Measurements from ENCODE around the gene ALMS1. TPM values are rescaled to one million over a fixed set of nuclear protein-coding genes. Genes with fewer than 3 reads are reported as not detected.
"Not testable (repeated sequence)": the region's sequence is repeated elsewhere in the genome, so short reads cannot be mapped to it uniquely, and the experiment has no call there.

Gene ALMS1
- total RNA-seq, 1 donor from 2014 or later, result 7.6 TPM

DNA sequence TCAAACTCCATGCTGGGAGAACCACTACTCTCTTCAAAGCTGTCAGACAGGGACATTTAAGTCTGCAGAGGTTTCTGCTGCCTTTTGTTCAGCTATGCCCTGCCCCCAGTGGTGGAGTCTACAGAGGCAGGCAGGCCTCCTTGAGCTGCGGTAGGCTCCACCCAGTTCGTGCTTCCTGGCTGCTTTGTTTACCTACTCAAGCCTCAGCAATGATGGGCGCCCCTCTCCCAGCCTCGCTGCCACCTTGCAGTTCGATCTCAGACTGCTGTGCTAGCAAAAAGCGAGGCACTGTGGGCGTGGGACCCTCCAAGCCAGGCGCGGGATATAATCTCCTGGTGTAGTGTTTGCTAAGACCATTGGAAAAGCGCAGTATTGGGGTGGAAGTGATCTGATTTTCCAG, 262.1 kb downstream of the ALMS1 start:
- ATAC-seq; intact Hi-C loops (cut with micrococcal nuclease); DNase-seq: not testable (repeated sequence)

DNA sequence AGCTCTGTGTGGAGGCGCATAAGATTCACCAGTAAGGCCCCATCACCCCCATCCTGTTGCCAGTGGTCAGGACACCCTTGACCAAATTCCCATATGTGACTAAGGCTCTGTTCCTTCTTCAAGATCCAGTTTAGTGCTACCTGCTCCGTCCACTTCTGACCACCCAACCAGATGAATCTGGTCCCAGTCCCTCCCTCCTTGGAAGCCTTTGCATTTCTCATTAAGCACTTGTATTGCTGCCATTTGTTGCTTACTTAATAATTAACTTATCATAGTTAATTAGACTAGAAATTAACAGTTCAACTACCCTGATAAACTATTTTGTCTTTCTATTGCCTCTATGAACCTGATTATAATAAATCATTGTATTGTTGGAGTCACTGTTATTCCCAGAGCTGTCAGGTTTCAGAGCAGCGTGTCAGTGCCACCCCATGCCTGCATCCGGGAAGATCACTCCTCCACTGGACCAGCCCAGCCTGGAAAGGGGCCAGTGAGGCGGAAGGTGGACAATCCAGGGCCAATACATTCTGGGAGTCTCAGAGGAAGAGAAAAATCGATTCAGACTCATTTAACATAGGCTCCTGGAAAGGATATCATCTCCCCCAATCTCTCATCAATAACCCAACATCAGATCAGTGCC, 266.1 kb downstream of the ALMS1 start:
- DNase-seq (no peak), ATAC-seq (no peak)
- intact Hi-C loops (cut with micrococcal nuclease), result no loop called here

GRCh38 chr2:73652348-73652747, 266.7 kb downstream of the ALMS1 start:
- no peak for DNase-seq
- ATAC-seq, result no peak
- intact Hi-C loops (cut with micrococcal nuclease), result no loop called here

- intact Hi-C loops (cut with micrococcal nuclease), result no loop called here
- ATAC-seq, result no peak
- DNase-seq, result no peak
These were observed 268.5 kb downstream of the ALMS1 start for GRCh38 chr2:73654175-73654574.

Other genes starting within 250 kb of the ALMS1 start
- gene NOTO, start 183.3 kb upstream of the ALMS1 start, total RNA-seq, result not detected
- gene SMYD5, start 171.6 kb upstream of the ALMS1 start, total RNA-seq, result 15.4 TPM
- gene PRADC1, start 152.6 kb upstream of the ALMS1 start, total RNA-seq, result 97.7 TPM
- 216 TPM for gene CCT7, start 151.5 kb upstream of the ALMS1 start, total RNA-seq
- gene FBXO41, start 101.4 kb upstream of the ALMS1 start, total RNA-seq, result 0.69 TPM
- gene EGR4, start 92.3 kb upstream of the ALMS1 start, total RNA-seq, result not detected

All from left ventricle myocardium superior (tissue), 1 donor.